Adipose tissue (tissue), 3 donors: Measurements from ENCODE around the gene CDC42BPG. TPM values are rescaled to one million over a fixed set of nuclear protein-coding genes. Genes with fewer than 3 reads are reported as not detected.
"Not testable (repeated sequence)": the region's sequence is repeated elsewhere in the genome, so short reads cannot be mapped to it uniquely, and the experiment has no call there.

Experiments
- H3K27ac ChIP-seq: one replicate; pipeline ENCODE4 v1.5.1; 2013; ENCODE audit warnings: low read depth, low read length
- WGBS, 3 donors: extraction: QIAGEN DNeasy Blood & Tissue Kit; methylation state at CpG; one replicate each; pipeline ENCODE4 v1.1.7; 2013; 5-methylcytosine and 5-hydroxymethylcytosine counted together
- polyA plus RNA-seq, 3 donors: library from polyadenylated mRNA; stranded (reverse); fragments of 200-250 nt; gene quantifications; one replicate each; pipeline ENCODE4 v1.2.3, GENCODE V29; 2013
- donor health status: healthy with polysubstance abuse.
- donor health status: Bipolar disorder and iron deficiency.
- donor health status: healthy.

CDC42BPG gene
- polyA plus RNA-seq, 3 donors, result 0.90 to 9.7 (median 1.4) TPM

- H3K27ac ChIP-seq, result peak overlapping the region; percentile 36
- 61 to 82% (median 69%) methylated on average over 44 to 45 of the region's 45 CpGs for WGBS, 3 donors
Observed at GRCh38 chr11:64854534-64855502, 10.4 kb upstream of the CDC42BPG start.

- H3K27ac ChIP-seq, result peak overlapping the region; percentile 26
- 90 to 91% (median 91%) methylated on average over 25 of the region's 25 CpGs for WGBS, 3 donors
Observed at GRCh38 chr11:64854157-64854533, 9.7 kb upstream of the CDC42BPG start.

- 47 to 80% (median 65%) methylated on average over 27 of the region's 27 CpGs for WGBS, 3 donors
Observed at GRCh38 chr11:64853709-64854108, 9.3 kb upstream of the CDC42BPG start.

GRCh38 chr11:64852804-64853509 lies 8.5 kb upstream of the CDC42BPG start:
- 62 to 84% (median 69%) methylated on average over 21 to 24 of the region's 24 CpGs for WGBS, 3 donors
- no peak overlapping the region for H3K27ac ChIP-seq

More at GRCh38 chr11:64853709-64854108, 9.3 kb upstream of the CDC42BPG start:
- no peak overlapping the region for H3K27ac ChIP-seq

GRCh38 chr11:64851831-64852351 lies 7.4 kb upstream of the CDC42BPG start:
- no peak overlapping the region for H3K27ac ChIP-seq
- 80 to 88% (median 88%) methylated on average over 8 of the region's 8 CpGs for WGBS, 3 donors

GRCh38 chr11:64850979-64851567 lies 6.6 kb upstream of the CDC42BPG start:
- 51 to 77% (median 64%) methylated on average over 13 of the region's 13 CpGs for WGBS, 3 donors
- H3K27ac ChIP-seq, result no peak overlapping the region

- no peak overlapping the region for H3K27ac ChIP-seq
- WGBS, 3 donors, result 65 to 79% (median 69%) methylated on average over 19 of the region's 19 CpGs
Observed at GRCh38 chr11:64849598-64850356, 5.3 kb upstream of the CDC42BPG start.

GRCh38 chr11:64848826-64849597 lies 4.6 kb upstream of the CDC42BPG start:
- WGBS, 3 donors, result 75 to 82% (median 82%) methylated on average over 16 of the region's 16 CpGs
- H3K27ac ChIP-seq, result no peak overlapping the region

- WGBS, 3 donors, result 79 to 81% (median 80%) methylated on average over 6 of the region's 6 CpGs
Observed at GRCh38 chr11:64848214-64848825, 3.9 kb upstream of the CDC42BPG start.

GRCh38 chr11:64846998-64847666 lies 2.7 kb upstream of the CDC42BPG start:
- WGBS, 3 donors, result 22 to 27% (median 24%) methylated on average over 13 of the region's 13 CpGs

More at GRCh38 chr11:64848214-64848825, 3.9 kb upstream of the CDC42BPG start:
- H3K27ac ChIP-seq, result no peak overlapping the region

GRCh38 chr11:64845776-64846129 lies 1.3 kb upstream of the CDC42BPG start:
- not testable (repeated sequence) for H3K27ac ChIP-seq
- WGBS, 3 donors, result 86 to 92% (median 91%) methylated on average over 8 of the region's 8 CpGs

More at GRCh38 chr11:64846998-64847666, 2.7 kb upstream of the CDC42BPG start:
- no peak overlapping the region for H3K27ac ChIP-seq

- WGBS, 3 donors, result 17 to 27% (median 23%) methylated on average over 9 of the region's 9 CpGs
- no peak overlapping the region for H3K27ac ChIP-seq
Observed at GRCh38 chr11:64845129-64845775, 799 bp upstream of the CDC42BPG start.

- H3K27ac ChIP-seq, result no peak overlapping the region
Observed at GRCh38 chr11:64843686-64844329, 645 bp downstream of the CDC42BPG start.

GRCh38 chr11:64842851-64843685 lies 1.4 kb downstream of the CDC42BPG start:
- WGBS, 3 donors, result 20 to 84% (median 75%) methylated on average over 19 of the region's 19 CpGs
- H3K27ac ChIP-seq, result no peak overlapping the region

More at GRCh38 chr11:64843686-64844329, 645 bp downstream of the CDC42BPG start:
- WGBS, 3 donors, result 20 to 59% (median 54%) methylated on average over 24 to 27 of the region's 27 CpGs

- WGBS, 3 donors, result 62 to 83% (median 78%) methylated on average over 6 of the region's 6 CpGs
- H3K27ac ChIP-seq, result no peak overlapping the region
Observed at GRCh38 chr11:64842366-64842759, 2.1 kb downstream of the CDC42BPG start.
